Measurements from ENCODE around the gene MRAS.
"Not testable (repeated sequence)": the region's sequence is repeated elsewhere in the genome, so short reads cannot be mapped to it uniquely, and the experiment has no call there.

MRAS gene

GRCh38 chr3:138450704-138451424 is 102.5 kb downstream of the MRAS start:
- no peak for DNase-seq

DNA sequence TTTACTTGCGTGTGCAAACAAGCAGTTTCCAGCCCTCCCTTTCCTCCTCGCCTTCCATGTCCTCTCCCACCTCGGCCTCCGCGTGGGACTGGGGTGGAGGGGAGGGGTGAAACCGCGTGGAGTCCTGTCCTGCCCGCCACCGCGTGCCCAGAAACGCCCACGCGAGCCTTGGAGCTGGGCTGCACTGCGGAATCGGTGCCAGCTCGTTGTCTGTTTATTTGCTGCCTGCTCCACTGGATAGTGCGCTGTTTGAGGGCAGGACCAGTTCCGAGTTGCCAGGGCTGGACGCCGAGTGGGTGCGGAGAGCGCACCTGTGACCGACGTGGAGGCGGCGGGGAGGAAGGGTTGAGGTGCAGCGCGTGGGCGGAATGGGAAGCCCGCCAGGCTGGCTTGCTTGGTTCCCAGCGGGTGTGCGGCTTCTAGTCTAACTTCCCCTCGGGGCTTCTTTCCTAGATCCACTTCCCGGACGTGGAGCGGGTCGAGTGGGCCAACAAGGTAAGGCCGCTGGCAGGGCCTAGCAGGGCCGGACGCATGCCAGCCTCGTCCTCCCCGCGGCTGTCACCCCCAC is 103.3 kb downstream of the MRAS start:
- DNase-seq, result no peak

DNA sequence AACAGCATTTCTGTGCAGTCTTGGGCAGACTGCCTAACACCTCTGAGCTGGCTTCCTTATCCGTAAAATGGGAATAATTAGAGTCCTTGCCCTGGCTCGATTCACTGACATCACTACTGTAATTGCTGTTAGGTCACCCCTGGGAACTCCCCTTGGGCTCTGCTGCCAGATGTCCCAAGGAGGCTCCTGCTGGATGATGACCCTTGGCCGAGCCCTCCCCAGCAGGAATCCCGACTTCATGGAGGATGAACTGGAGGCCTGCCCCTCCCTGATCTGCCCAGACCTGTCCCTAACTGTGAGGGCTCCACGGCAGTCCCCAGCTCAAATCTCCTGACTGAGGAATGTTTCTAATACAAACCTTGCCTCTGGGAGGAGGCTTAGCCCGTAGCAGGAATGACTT is 104.1 kb downstream of the MRAS start:
- no peak for DNase-seq

DNA sequence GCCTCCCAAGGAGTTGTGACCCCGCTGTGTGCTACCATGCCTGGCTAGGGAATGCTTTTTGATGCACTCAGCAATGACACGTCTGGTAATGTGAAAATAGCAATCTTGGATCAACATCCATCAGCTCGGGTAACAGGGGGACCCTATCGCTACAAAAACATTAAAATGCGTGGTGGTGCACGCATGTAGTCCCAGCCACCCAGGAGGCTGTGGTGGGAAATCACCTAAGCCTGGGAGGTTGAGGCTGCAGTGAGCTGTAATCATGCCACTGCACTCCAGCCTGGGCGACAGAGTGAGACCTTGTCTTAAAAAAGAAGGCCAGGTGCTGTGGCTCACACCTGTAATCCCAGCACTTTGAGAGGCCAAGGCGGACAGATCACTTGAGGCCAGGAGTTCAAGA is 105.6 kb downstream of the MRAS start:
- DNase-seq, result not testable (repeated sequence)
